DND-41 (cell line): ENCODE measurements around the gene NMS.

ENCODE experiments used
- ATAC-seq: fragments of 200-7000 bp; cut with Tn5 transposase; 3 replicates; pipeline ENCODE4 v1.9.1; 2021; ENCODE audit warnings: low read depth; ENCODE audit not compliant: insufficient read depth
- DNase-seq: peaks from one replicate; pipeline ENCODE4 v3.0.0-alpha.2; 2020
- H2AFZ ChIP-seq: 2 replicates; pipeline ENCODE4 v1.6.0; 2012; ENCODE audit warnings: low read depth, low read length
- H3K27ac ChIP-seq: 2 replicates; pipeline ENCODE4 v1.5.1; 2012; ENCODE audit warnings: low read length, inconsistent platforms
- H3K27me3 ChIP-seq: fragments of 200-600 bp; sonication (generic); 2 replicates; pipeline ENCODE4 v1.6.0; 2012; ENCODE audit warnings: low read length, mild to moderate bottlenecking, inconsistent platforms; ENCODE audit not compliant: insufficient read depth, poor library complexity
- H3K36me3 ChIP-seq: 2 replicates; pipeline ENCODE4 v1.5.1; 2012; ENCODE audit warnings: low read length, inconsistent platforms; ENCODE audit not compliant: insufficient read depth
- H3K4me1 ChIP-seq: 2 replicates; pipeline ENCODE4 v1.5.1; 2012; ENCODE audit warnings: mild to moderate bottlenecking, low read length; ENCODE audit not compliant: insufficient read depth
- H3K4me2 ChIP-seq: 2 replicates; pipeline ENCODE4 v1.6.0; 2012; ENCODE audit warnings: mild to moderate bottlenecking, moderate library complexity, low read length, inconsistent platforms; ENCODE audit not compliant: insufficient read depth
- H3K4me3 ChIP-seq, 2 experiments: fragments of 200-600 bp in 1 of 2; shearing (Covaris generic) in 1 of 2; 2 replicates each; pipeline ENCODE4 v1.5.1; 2012 to 2016; ENCODE audit warnings: inconsistent platforms in 2 of 2, low read length in 2 of 2, mild to moderate bottlenecking in 2 of 2, low read depth in 1 of 2, moderate library complexity in 1 of 2
- H3K79me2 ChIP-seq: 2 replicates; pipeline ENCODE4 v1.6.0; 2012; ENCODE audit warnings: low read length, inconsistent platforms; ENCODE audit not compliant: insufficient read depth
- H3K9ac ChIP-seq: 2 replicates; pipeline ENCODE4 v1.6.0; 2012; ENCODE audit warnings: low read depth, mild to moderate bottlenecking, inconsistent platforms, low read length, moderate library complexity
- H3K9me3 ChIP-seq: 2 replicates; pipeline ENCODE4 v1.5.1; 2012; ENCODE audit warnings: low read length, moderate library complexity, mild to moderate bottlenecking, inconsistent platforms; ENCODE audit not compliant: insufficient read depth, severe bottlenecking
- H4K20me1 ChIP-seq: 2 replicates; pipeline ENCODE4 v1.6.0; 2012; ENCODE audit warnings: low read length; ENCODE audit not compliant: insufficient read depth
- EZH2 ChIP-seq: IDR thresholded peaks from 3 replicates; pipeline ENCODE4 v1.6.1; 2012; ENCODE audit warnings: borderline replicate concordance, low read depth, mild to moderate bottlenecking, moderate library complexity, low read length, inconsistent platforms; ENCODE audit not compliant: severe bottlenecking
- TF ChIP-seq, protein P1 (sequence below): IDR thresholded peaks from 2 replicates; pipeline ENCODE4 v1.5.1; 2012; ENCODE audit warnings: borderline replicate concordance, low read length, moderate library complexity, mild to moderate bottlenecking; ENCODE audit not compliant: poor library complexity, severe bottlenecking; ENCODE audit errors: extremely low read depth

The NMS gene

DNA sequence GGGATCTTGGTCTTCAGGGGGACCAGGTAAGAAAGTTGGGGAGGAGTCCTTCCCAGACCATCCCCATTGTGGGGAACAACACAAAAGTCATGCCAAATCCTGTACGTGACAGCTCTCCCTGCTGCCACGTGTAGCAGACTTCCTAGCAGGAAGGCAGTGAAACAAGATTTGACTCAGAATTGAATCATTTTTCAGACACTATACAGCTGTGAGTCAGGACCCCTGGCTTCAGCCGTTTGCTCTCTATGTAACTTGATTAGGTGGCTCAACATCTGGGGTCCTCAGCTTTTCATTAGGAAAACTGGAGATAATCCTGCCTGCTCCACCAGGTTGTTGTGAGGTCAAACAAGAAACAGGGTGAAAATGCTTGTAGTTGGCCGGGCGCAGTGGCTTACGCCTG is 59.6 kb downstream of the NMS start:
- Histone ChIP-seq H2AFZ (no peak overlapping the region), H3K9ac (no peak overlapping the region), H3K4me1 (no peaks in the 10 kb centered on the region), H3K4me3 (no peak overlapping the region), H3K27me3 (no peaks in the 10 kb centered on the region), H3K4me2 (no peak overlapping the region), H3K9me3 (peaks cover 3% of the 10 kb centered on the region), H3K36me3 (no peaks in the 10 kb centered on the region), H3K79me2 (no peaks in the 10 kb centered on the region), H3K27ac (no peak overlapping the region), H4K20me1 (no peaks in the 10 kb centered on the region)
- ATAC-seq (no peak), DNase-seq (no peak)
- TF ChIP-seq, protein P1, sequence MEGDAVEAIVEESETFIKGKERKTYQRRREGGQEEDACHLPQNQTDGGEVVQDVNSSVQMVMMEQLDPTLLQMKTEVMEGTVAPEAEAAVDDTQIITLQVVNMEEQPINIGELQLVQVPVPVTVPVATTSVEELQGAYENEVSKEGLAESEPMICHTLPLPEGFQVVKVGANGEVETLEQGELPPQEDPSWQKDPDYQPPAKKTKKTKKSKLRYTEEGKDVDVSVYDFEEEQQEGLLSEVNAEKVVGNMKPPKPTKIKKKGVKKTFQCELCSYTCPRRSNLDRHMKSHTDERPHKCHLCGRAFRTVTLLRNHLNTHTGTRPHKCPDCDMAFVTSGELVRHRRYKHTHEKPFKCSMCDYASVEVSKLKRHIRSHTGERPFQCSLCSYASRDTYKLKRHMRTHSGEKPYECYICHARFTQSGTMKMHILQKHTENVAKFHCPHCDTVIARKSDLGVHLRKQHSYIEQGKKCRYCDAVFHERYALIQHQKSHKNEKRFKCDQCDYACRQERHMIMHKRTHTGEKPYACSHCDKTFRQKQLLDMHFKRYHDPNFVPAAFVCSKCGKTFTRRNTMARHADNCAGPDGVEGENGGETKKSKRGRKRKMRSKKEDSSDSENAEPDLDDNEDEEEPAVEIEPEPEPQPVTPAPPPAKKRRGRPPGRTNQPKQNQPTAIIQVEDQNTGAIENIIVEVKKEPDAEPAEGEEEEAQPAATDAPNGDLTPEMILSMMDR = no peak
- no peak for TF ChIP-seq EZH2
